ENCODE measurements around the gene GSE1.

GSE1 gene

DNA sequence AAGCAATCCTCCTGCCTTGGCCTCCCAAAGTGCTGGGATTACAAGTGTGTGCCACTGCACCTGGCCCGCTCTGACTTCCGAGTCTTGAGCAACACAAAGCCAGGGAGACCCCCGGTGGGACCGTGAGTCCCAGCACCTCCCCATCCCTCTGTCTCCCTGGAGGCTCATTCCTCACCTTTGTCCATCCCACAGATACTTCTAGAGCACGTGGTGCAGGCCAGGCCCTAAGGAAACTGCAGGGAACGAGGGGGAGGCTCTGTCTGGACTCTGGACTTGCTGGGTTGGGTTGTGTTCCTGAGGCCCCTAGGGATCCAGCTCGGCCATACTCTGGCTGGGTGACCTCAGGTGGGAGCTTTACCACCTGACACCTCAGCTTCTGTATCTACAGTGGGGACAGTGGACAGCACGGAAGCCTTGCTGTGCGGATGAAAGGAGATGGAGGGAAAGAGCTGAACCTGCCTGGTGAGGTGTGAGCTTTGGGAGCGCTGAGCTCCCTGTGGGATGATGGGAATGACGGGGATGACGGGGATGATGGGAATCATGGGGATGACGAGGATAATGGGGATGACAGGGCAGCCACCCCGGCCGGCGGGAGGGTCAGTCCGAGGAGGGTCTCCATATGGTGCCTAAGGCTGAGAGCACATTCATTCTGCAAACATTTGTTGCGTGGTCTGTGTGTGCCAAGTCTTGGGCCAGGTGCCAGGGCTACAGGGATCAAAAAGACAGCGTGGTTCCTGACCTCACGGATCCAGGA lies 111.2 kb downstream of the GSE1 start:
- DNase-seq (ENCODE audit: low read depth), result no peak
- H3K4me3 ChIP-seq (ENCODE audit: low read depth, low read length), result no peak overlapping the region

GRCh38 chr16:85724936-85725335 lies 111.8 kb downstream of the GSE1 start:
- DNase-seq (ENCODE audit: low read depth), result no peak
- no peak overlapping the region for H3K4me3 ChIP-seq (ENCODE audit: low read depth, low read length)
